ENCODE results near the gene CLNK. TPM values are rescaled to one million over a fixed set of nuclear protein-coding genes. Genes with fewer than 3 reads are reported as not detected.

Gene CLNK
- total and polyA plus RNA-seq, 4 donors: 0.04 to 0.57 (median 0.14) TPM; not detected in 1

DNA sequence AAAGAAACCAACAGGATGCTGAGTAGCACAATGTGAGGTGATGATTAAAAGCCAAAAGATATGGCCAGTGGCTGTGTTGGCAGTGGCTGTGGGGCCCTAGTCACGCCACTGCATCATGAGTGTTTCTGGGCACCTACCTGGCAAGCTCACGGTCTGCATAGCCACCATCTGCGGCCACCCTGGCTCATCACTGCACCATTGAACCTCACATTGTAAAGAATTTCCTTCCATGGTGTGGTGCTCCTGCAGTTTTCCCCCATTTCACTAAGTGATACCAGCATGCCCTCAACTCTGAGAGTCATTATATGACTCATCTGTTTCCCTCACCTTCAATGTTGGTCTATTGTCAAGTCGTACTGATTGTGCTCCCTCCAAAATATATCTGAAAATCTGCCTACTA, 45.5 kb upstream of the CLNK start:
- no peaks in the 10 kb centered on the region for H3K36me3 ChIP-seq (ENCODE audit: control insufficient read depth in 4 of 4, insufficient read depth in 4 of 4, low read length in 4 of 4)
- ATAC-seq (ENCODE audit: insufficient read depth, low FRiP score) (no peak), DNase-seq (no peak)
- H3K27me3 ChIP-seq (ENCODE audit: control insufficient read depth in 3 of 3, insufficient read depth in 3 of 3, low read length in 2 of 3): no peaks in the 10 kb centered on the region
- peaks cover 0 to 2% (median 0%) of the 10 kb centered on the region in 4 donors for H3K9me3 ChIP-seq (ENCODE audit: control insufficient read depth in 4 of 4, insufficient read depth in 3 of 4, low read length in 3 of 4)
- 65 to 87% methylated on average over 4 of the region's 4 CpGs for WGBS, 2 donors
- no peaks in the 10 kb centered on the region for H3K4me1 ChIP-seq (ENCODE audit: control insufficient read depth in 5 of 5, insufficient read depth in 5 of 5, low read length in 5 of 5)
- H3K9ac ChIP-seq (ENCODE audit: insufficient read depth in 1 of 2, low read length in 2 of 2): no peak overlapping the region
- no peak overlapping the region for H3K4me3 ChIP-seq
- no peak overlapping the region for H3K27ac ChIP-seq (ENCODE audit: low read depth in 1 of 2, low read length in 1 of 2)
- TF ChIP-seq, protein P1, sequence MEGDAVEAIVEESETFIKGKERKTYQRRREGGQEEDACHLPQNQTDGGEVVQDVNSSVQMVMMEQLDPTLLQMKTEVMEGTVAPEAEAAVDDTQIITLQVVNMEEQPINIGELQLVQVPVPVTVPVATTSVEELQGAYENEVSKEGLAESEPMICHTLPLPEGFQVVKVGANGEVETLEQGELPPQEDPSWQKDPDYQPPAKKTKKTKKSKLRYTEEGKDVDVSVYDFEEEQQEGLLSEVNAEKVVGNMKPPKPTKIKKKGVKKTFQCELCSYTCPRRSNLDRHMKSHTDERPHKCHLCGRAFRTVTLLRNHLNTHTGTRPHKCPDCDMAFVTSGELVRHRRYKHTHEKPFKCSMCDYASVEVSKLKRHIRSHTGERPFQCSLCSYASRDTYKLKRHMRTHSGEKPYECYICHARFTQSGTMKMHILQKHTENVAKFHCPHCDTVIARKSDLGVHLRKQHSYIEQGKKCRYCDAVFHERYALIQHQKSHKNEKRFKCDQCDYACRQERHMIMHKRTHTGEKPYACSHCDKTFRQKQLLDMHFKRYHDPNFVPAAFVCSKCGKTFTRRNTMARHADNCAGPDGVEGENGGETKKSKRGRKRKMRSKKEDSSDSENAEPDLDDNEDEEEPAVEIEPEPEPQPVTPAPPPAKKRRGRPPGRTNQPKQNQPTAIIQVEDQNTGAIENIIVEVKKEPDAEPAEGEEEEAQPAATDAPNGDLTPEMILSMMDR (IDR thresholded peaks at IDR 0.05; ENCODE audit: control extremely low read depth, extremely low read depth): no peak

- ATAC-seq (ENCODE audit: insufficient read depth, low FRiP score) (no peak), DNase-seq (no peak)
- TF ChIP-seq, protein P1 (IDR thresholded peaks at IDR 0.05; ENCODE audit: control extremely low read depth, extremely low read depth): no peak
- Histone ChIP-seq H3K27ac (ENCODE audit: low read depth in 1 of 2, low read length in 1 of 2) (no peak overlapping the region), H3K27me3 (ENCODE audit: control insufficient read depth in 3 of 3, insufficient read depth in 3 of 3, low read length in 2 of 3) (no peaks in the 10 kb centered on the region), H3K9ac (ENCODE audit: insufficient read depth in 1 of 2, low read length in 2 of 2) (no peak overlapping the region), H3K4me1 (ENCODE audit: control insufficient read depth in 5 of 5, insufficient read depth in 5 of 5, low read length in 5 of 5) (no peaks in the 10 kb centered on the region), H3K9me3 (ENCODE audit: control insufficient read depth in 4 of 4, insufficient read depth in 3 of 4, low read length in 3 of 4) (peaks cover 0 to 2% (median 0%) of the 10 kb centered on the region in 4 donors), H3K4me3 (no peak overlapping the region), H3K36me3 (ENCODE audit: control insufficient read depth in 4 of 4, insufficient read depth in 4 of 4, low read length in 4 of 4) (no peaks in the 10 kb centered on the region)
- WGBS, 2 donors: 69 to 85% methylated on average over 2 of the region's 2 CpGs
These were observed 44.8 kb upstream of the CLNK start for GRCh38 chr4:10729366-10729765.

- Histone ChIP-seq H3K36me3 (ENCODE audit: control insufficient read depth in 4 of 4, insufficient read depth in 4 of 4, low read length in 4 of 4) (no peaks in the 10 kb centered on the region), H3K4me1 (ENCODE audit: control insufficient read depth in 5 of 5, insufficient read depth in 5 of 5, low read length in 5 of 5) (no peaks in the 10 kb centered on the region), H3K27ac (ENCODE audit: low read depth in 1 of 2, low read length in 1 of 2) (no peak overlapping the region), H3K4me3 (no peak overlapping the region), H3K27me3 (ENCODE audit: control insufficient read depth in 3 of 3, insufficient read depth in 3 of 3, low read length in 2 of 3) (no peaks in the 10 kb centered on the region), H3K9ac (ENCODE audit: insufficient read depth in 1 of 2, low read length in 2 of 2) (no peak overlapping the region), H3K9me3 (ENCODE audit: control insufficient read depth in 4 of 4, insufficient read depth in 3 of 4, low read length in 3 of 4) (peaks cover 0 to 2% (median 0%) of the 10 kb centered on the region in 4 donors)
- TF ChIP-seq, protein P1 (IDR thresholded peaks at IDR 0.05; ENCODE audit: control extremely low read depth, extremely low read depth): no peak
- ATAC-seq (ENCODE audit: insufficient read depth, low FRiP score) (no peak), DNase-seq (no peak)
- WGBS, 2 donors: 73 to 91% methylated on average over 4 of the region's 4 CpGs
These were observed 43.4 kb upstream of the CLNK start for GRCh38 chr4:10728016-10728415.
